RPMI7951 (cell line): Measurements from ENCODE around the gene NUTF2. TPM values are rescaled to one million over a fixed set of nuclear protein-coding genes. Genes with fewer than 3 reads are reported as not detected.
"Not testable (repeated sequence)": the region's sequence is repeated elsewhere in the genome, so short reads cannot be mapped to it uniquely, and the experiment has no call there.

Experiments
- DNase-seq: peaks from one replicate; pipeline ENCODE4 v3.0.0-alpha.2; 2012; ENCODE audit warnings: low read depth
- total RNA-seq: library from RNA; depleted of rRNA; stranded (reverse); fragments of >200 nt; shearing (Covaris generic); gene quantifications from 2 replicates; pipeline ENCODE4 v1.2.3, GENCODE V29; 2014

Gene NUTF2
- total RNA-seq, 1 experiment from 2014 or later = 459 TPM

- no peak for DNase-seq
These were observed 38.8 kb downstream of the NUTF2 start for GRCh38 chr16:67885545-67885944.

DNA sequence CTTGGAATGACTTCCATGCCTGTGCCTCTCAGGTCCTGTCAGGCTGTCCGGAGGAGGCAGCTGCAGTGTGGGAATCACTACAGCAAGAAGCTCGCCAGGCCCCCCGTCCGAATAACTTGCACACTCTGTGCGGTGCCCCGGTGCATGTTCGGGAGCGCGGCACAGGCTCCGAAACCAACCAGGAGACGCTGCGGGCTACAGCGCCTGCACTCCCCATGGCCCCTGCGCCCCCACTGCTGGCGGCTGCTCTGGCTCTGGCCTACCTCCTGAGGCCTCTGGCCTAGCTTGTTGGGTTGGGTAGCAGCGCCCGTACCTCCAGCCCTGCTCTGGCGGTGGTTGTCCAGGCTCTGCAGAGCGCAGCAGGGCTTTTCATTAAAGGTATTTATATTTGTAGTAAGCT is 39.2 kb downstream of the NUTF2 start:
- no peak for DNase-seq

DNA sequence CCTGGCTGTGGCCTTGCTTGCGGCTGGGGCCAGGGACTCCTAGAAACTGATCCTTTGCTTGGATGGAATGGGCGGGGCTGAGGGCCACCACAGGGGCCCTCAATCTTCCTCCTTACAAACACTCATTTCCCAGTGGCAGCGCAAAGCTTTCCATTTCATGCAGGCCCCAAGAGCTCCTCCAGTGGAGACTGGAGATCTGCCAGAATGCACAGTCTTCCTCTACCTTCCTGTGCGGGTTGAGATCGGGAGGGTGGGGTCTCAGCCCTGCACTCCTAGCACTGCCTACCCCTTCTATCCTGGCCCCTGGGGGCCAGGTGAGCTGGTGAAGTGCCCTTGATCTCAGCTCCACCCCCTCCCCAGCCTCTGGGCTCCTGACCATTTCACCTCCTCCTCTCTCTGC is 39.7 kb downstream of the NUTF2 start:
- no peak for DNase-seq

DNA sequence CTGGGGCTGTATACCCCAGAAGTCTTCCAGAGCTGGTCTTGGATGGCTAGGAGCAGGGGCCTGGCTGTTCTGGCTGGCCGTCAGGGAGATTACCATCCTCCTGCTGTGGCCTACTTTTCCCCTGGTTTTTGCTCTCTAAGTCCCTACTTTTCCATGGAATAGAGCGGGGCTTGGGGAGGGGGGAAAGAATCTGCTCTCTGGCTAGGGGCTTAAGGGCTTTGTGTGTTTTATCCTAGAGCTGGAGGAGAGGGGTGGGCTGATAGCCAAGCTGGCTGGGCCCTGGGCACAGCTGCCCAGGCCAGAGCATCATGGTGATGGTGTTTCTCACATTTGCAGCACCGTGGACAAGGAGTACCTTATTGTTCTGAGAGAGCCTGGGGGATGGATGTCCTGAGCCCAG is 41.6 kb downstream of the NUTF2 start:
- no peak for DNase-seq

DNA sequence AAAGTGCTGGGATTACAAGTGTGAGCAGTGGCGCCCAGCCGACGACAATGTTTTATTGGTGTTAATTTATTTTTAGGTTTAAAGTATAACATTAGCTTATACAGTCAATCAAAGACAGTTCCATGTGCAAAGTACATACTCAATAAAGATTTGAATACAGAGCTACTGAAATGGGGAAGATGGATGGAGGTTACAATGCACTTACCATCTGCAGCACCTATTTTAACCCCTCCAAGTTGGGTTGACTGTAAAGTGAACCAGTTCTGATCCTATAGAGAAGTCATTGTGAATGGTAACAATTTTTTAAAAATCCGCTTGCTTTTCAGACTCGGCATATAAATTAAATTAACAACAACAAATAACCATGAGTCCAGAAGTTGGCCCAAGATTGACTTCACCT is 45.6 kb downstream of the NUTF2 start:
- DNase-seq = no peak

DNA sequence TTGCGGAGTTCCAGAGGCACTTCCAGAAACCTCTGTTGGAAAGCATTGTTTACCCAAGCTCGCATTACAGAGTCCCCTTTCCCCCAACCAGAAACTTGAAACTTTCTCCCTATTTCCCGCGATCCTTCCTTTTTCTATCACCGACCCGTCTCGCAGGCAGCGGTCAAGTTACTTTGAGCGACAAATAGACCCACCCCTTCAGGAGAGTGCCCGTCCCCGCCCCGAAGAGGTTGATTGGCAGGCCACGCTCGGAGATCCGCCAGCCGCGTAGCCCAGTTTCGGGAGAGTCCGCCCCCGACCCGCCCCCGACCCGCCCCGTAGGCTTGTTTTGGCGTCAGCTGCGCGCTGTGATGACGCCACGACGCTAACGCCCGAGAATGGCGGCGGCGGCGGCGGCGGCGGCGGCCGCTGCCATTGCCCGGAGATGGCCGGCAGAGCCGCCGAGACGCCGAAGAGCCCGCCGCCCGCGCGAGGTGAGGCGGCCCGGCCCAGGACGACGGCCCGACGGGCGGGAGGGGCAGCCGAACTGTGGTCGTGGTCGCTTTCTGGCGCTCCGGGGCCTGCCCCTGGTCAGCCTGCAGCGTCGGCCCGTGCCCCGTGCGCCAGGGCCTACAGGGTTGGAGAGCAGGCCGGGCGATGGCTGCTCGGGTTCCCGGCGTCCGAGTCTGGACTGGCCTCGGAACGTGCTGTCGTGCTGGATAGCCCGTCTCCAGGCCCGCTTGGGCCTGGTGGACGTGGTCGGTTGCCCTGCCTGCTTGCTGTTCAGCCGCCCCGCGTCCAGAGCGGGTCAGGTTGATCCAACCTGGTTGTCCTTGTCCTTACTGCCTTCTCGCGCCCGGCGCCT is 46.4 kb downstream of the NUTF2 start, which contains the start of gene PSKH1:
Gene PSKH1 (plus strand): TSS at position 356 of the 844 bp plus-strand sequence. CDS start 15,496 bp downstream, outside the sequence.
- DNase-seq = peak; percentile 93

GRCh38 chr16:67893743-67894399 is 47.1 kb downstream of the NUTF2 start:
- no peak for DNase-seq

DNA sequence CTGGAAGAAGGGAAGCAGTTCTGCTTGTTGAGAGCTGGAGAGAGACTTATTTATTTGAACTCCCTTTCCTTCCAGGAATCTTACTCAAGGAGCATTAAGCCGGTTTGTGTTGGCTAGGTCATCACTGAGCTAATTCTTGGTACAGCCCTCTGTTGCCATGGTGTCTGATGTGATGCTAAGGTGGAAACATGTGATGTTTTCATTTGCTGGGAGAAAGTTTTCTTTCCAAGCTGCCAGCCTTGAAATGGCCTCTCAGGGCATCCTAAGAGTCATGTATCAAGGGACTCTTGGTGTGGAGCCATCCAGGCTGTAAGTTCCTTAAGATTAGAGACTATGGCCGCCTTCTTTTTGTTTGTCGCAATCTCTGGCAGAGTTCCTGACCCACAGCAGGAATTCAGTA is 50.5 kb downstream of the NUTF2 start:
- no peak for DNase-seq

DNA sequence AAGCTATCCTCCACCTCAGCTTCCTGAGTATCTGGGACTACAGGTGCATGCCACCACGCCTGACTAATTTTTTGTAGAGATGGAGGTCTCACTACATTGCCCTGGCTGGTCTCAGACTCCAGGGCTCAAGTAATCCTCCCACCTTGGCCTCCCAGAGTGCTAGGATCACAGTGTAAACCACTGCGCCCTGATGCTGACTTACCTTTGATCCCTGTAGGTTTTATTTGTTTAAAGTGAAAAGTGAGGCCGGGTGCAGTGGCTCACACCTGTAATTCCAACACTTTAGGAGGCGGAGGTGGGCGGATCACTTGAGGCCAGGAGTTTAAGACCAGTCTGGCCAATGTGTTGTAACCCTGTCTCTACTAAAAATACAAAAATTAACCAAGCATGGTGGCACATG is 55.0 kb downstream of the NUTF2 start:
- no peak for DNase-seq

GRCh38 chr16:67902831-67903230 is 56.1 kb downstream of the NUTF2 start:
- no peak for DNase-seq

- DNase-seq = no peak
These were observed 60.9 kb downstream of the NUTF2 start for GRCh38 chr16:67907397-67908180.

DNA sequence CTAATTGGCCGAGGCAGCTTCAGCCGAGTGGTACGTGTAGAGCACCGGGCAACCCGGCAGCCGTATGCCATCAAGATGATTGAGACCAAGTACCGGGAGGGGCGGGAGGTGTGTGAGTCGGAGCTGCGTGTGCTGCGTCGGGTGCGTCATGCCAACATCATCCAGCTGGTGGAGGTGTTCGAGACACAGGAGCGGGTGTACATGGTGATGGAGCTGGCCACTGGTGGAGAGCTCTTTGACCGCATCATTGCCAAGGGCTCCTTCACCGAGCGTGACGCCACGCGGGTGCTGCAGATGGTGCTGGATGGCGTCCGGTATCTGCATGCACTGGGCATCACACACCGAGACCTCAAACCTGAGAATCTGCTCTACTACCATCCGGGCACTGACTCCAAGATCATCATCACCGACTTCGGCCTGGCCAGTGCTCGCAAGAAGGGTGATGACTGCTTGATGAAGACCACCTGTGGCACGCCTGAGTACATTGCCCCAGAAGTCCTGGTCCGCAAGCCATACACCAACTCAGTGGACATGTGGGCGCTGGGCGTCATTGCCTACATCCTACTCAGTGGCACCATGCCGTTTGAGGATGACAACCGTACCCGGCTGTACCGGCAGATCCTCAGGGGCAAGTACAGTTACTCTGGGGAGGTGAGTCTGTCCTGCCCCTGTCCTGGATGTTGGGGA is 62.5 kb downstream of the NUTF2 start:
- DNase-seq = no peak

DNA sequence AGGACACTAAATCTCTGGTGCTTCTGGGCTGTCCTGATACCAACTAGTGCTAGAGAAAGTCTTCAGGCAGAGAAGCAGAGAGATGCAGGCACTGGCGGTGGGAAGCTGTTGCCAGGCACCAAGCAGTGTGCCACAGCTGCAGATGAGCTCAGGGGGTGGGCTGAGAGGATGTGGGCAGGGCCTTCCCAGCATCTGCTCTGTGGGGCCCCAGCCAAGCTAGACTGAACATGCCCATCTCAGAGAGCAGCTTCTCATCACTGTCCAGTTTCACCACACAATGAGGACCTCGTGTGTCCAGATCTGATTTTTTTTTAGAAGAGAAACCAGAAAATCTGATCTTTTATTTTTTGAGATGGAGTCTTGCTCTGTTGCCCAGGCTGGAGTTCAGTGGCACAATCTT is 63.4 kb downstream of the NUTF2 start:
- peak; percentile 32 for DNase-seq

- no peak for DNase-seq
These were observed 68.2 kb downstream of the NUTF2 start for GRCh38 chr16:67914758-67915495.

GRCh38 chr16:67915496-67915769 is 68.7 kb downstream of the NUTF2 start:
- DNase-seq = not testable (repeated sequence)

DNA sequence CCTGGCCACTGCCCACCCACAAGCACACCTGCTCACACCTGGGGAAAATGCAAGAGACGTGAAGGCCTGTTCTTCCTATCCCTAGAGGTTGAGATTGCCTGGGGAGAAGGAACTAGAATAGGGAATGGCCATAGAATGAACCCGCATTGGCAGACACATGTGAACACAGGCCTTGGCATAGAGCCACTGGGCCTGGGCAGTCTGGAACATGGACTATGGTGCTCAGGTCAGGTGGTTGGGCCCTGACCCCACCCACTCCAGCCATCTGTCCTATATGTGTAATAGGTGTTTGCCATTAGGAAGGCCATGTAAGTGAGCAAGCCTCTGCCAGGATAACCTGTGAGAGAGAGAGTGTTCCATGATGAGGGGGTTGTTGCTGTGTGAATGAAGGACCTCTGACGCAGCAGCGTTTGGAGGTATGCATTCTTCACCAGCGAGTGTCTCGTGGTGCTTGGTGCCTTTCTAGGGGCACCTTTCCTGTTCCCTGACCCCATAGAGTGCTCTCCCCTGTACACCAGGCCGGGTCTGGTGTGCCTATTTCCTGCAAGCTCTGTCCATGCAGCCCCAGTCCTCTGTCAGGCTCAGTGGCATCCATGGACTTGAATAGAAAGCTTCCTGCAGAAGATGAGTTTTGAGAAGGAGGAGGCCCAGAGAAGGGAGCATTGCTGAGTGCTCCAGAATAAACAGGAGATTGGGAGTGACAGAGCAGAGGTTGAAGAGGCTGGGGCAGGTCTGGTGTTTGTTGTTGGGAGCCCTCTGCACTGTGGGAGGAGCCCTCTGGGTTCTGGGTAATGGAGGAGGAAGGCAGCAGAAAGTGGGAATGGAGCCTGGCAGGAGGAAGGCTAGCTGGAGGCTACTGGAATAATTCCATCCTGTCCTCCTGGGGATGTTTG is 69.3 kb downstream of the NUTF2 start:
- no peak for DNase-seq

DNA sequence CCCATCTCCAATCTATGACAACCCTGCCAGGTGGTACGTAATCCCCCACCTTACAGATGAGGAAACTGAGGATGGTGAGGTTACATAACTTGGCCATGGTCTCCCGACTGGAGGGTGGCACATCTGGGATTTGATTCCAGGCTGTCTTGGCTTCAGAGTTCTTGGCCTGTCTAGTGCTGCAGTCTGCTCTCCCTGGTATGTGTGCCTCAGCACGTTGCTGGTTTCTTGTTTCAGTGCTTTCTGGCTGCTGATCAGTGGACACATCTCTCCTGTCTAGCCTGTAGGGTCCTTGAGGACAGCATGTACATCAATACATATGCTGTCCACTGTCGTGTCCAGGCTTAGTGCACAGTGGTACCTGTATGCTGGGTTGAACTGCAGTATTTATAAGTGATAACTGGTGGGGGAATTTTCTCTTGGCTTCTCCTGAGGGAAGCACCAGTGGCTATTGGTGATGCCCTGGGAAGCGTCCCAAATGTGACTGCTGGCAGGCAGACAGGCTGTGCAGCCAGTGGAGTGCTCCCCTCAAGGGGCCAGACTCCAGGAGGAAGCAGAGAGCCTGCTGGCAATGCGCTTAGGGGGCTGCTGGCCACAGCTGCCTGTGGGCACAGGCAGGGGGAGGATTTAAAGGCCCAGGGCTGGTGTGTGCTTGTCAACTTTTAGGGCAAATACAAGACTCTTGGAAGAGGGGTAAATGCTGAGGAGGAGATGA is 70.6 kb downstream of the NUTF2 start:
- DNase-seq = peak; percentile 62

GRCh38 chr16:67917852-67918236 is 71.1 kb downstream of the NUTF2 start:
- DNase-seq = peak; percentile 88

DNA sequence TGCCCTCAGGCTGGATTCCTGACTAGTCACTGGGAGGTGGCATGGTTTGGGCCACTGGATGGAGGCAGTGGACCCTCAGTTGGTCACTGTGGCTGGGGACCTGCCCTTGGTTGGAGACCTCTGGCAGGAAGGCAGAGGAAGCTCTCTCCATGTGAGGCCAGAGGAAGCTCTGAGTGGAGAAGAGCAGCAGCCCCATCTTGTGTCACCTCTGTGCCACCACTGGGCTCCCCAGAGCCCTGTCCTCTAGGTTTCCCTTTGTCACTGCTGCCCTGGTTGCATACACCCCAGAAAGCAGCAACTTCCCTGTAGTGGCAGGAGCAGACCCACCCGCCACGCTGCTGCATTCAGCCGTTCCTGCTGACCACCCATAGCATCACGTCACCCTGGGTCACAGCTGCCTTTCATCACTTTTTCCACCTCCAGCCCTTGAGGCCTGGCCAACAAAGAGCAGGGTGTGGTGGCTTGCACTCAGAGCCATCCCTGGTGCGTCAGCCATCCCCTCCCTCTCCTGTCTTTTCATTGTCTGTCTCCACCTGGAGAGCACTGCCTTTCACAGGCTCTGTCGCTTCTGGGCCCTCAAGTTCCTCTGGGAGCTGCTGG is 73.0 kb downstream of the NUTF2 start:
- DNase-seq = no peak
